Endothelial cell of umbilical vein (primary cell): ENCODE results near the gene MAML3. TPM values are rescaled to one million over a fixed set of nuclear protein-coding genes. Genes with fewer than 3 reads are reported as not detected.

Source experiments
- BruUV-seq: library from RNA; stranded (reverse); fragments of 400-500 nt; replicated peaks from 2 replicates; lab custom pipeline; 2021; lab: Mats Ljungman, UMichigan
- CTCF ChIA-PET: fragments of 300-600, 350-600 bp; sonication (Branson Sonifier 250); formaldehyde crosslinking; loops from one replicate; lab custom pipeline; 2021; ENCODE audit warnings: antibody characterized with exemption, inconsistent platforms; lab: Charles Lee
- POLR2A ChIA-PET: fragments of 300-600, 350-600 bp; sonication (Branson Sonifier 250); formaldehyde crosslinking; loops from one replicate; lab custom pipeline; 2021; ENCODE audit warnings: antibody characterized with exemption, inconsistent platforms; lab: Charles Lee
- DNase-seq: peaks from one replicate; pipeline ENCODE4 v3.0.0-alpha.2; 2011; ENCODE audit warnings: low read depth, low spot score
- FAIRE-seq: peaks from 2 replicates; lab custom pipeline; 2011; peaks lifted over from hg19 to GRCh38; lab: Jason Lieb, UNC
- H2AFZ ChIP-seq: 2 replicates; pipeline ENCODE4 v1.6.0; 2012; ENCODE audit warnings: low read depth, low read length, control low read depth, inconsistent platforms
- H3K27ac ChIP-seq: 2 replicates; pipeline ENCODE4 v1.5.1; 2011; ENCODE audit warnings: low read depth, mild to moderate bottlenecking, control low read depth, low read length, moderate library complexity; ENCODE audit not compliant: insufficient read depth
- H3K27me3 ChIP-seq, 2 experiments: 2 replicates each; pipeline versions ENCODE4 v1.6.0 to v1.6.1; 2011; ENCODE audit warnings: low read length in 2 of 2, mixed read lengths in 1 of 2; ENCODE audit not compliant: control insufficient read depth in 2 of 2, insufficient read depth in 2 of 2
- H3K36me3 ChIP-seq, 2 experiments: 2 replicates in 1 of 2; 3 replicates in 1 of 2; pipeline ENCODE4 v1.5.1; 2011; ENCODE audit warnings: low read length in 2 of 2, mild to moderate bottlenecking in 1 of 2, moderate library complexity in 1 of 2; ENCODE audit not compliant: control insufficient read depth in 2 of 2, insufficient read depth in 2 of 2; ENCODE audit errors: extremely low read depth in 1 of 2
- H3K4me1 ChIP-seq: 3 replicates; pipeline ENCODE4 v1.5.1; 2011; ENCODE audit warnings: mild to moderate bottlenecking, low read length; ENCODE audit not compliant: control insufficient read depth, insufficient read depth; ENCODE audit errors: extremely low read depth
- H3K4me2 ChIP-seq: 2 replicates; pipeline ENCODE4 v1.6.1; 2011; ENCODE audit warnings: low read length, control low read depth, mixed read lengths; ENCODE audit not compliant: insufficient read depth
- H3K4me3 ChIP-seq, 3 experiments: fragments of 200-600 bp in 1 of 3; sonication (generic), shearing (Covaris generic) in 1 of 3; replicated peaks in 1 of 3; 2 replicates each; pipeline ENCODE4 v1.5.1; 2011 to 2016; ENCODE audit warnings: control low read depth in 3 of 3, low read length in 3 of 3, mild to moderate bottlenecking in 2 of 3, inconsistent platforms in 1 of 3, low read depth in 1 of 3, moderate library complexity in 1 of 3; ENCODE audit not compliant: insufficient read depth in 1 of 3
- H3K79me2 ChIP-seq: 2 replicates; pipeline ENCODE4 v1.6.0; 2012; ENCODE audit warnings: low read length, inconsistent platforms; ENCODE audit not compliant: control insufficient read depth, insufficient read depth
- H3K9ac ChIP-seq: replicated peaks from 2 replicates; pipeline ENCODE3; 2011; ENCODE audit warnings: low read length, control low read depth; ENCODE audit not compliant: insufficient read depth; ENCODE audit errors: extremely low read depth
- H3K9me1 ChIP-seq: replicated peaks from 3 replicates; pipeline ENCODE4 v1.6.0; 2011; ENCODE audit warnings: mild to moderate bottlenecking, low read length; ENCODE audit not compliant: control insufficient read depth, insufficient read depth; ENCODE audit errors: extremely low read depth
- H3K9me3 ChIP-seq: replicated peaks from 2 replicates; pipeline ENCODE4 v1.5.1; 2012; ENCODE audit warnings: low read length, inconsistent platforms; ENCODE audit not compliant: control insufficient read depth, insufficient read depth
- H4K20me1 ChIP-seq: replicated peaks from 2 replicates; pipeline ENCODE3; 2011; ENCODE audit warnings: mild to moderate bottlenecking, low read length; ENCODE audit not compliant: control insufficient read depth, insufficient read depth; ENCODE audit errors: extremely low read depth
- CTCF ChIP-seq, 2 donors: IDR thresholded peaks; 1 replicate in 1 of 2; 2 replicates in 1 of 2; pipeline ENCODE4 v1.5.1; 2011; ENCODE audit warnings: low read length in 2 of 2, mild to moderate bottlenecking in 2 of 2, moderate library complexity in 2 of 2, control low read depth in 1 of 2, inconsistent platforms in 1 of 2, low read depth in 1 of 2; ENCODE audit not compliant: insufficient read depth in 1 of 2; ENCODE audit errors: extremely low read depth in 1 of 2
- FOS ChIP-seq: IDR thresholded peaks from 2 replicates; pipeline ENCODE4 v1.6.1; 2011; ENCODE audit warnings: mild to moderate bottlenecking, low read length, moderate library complexity, borderline replicate concordance; ENCODE audit not compliant: insufficient read depth
- GATA2 ChIP-seq: IDR thresholded peaks from 2 replicates; pipeline ENCODE4 v1.7.0; 2011; ENCODE audit warnings: low read depth, mild to moderate bottlenecking, moderate library complexity, mixed read lengths, low read length; ENCODE audit not compliant: insufficient read length, insufficient read depth
- MAX ChIP-seq: IDR thresholded peaks from 2 replicates; pipeline ENCODE4 v1.6.1; 2011; ENCODE audit not compliant: insufficient read depth, insufficient read length
- MYC ChIP-seq: IDR thresholded peaks from one replicate; pipeline ENCODE4 v1.6.1; 2011; ENCODE audit warnings: mild to moderate bottlenecking, low read depth, low read length
- POLR2A ChIP-seq: IDR thresholded peaks from 2 replicates; pipeline ENCODE4 v1.6.1; 2012; ENCODE audit warnings: low read depth, mild to moderate bottlenecking, control low read depth, low read length
- dilution Hi-C: fragments of 300-500 bp; cut with MboI; formaldehyde crosslinking; loops from one replicate; pipeline ENCODE4 v1.15.0; 2019; ENCODE audit warnings: low sequenced_read_pairs; ENCODE audit not compliant: extremely low pct_ligation_motif_present
- intact Hi-C: fragments of 100-400 bp; cut with micrococcal nuclease; formaldehyde crosslinking; loops from one replicate; pipeline ENCODE4 v1.10.0; 2022
- polyA plus RNA-seq, 4 experiments: library from polyadenylated mRNA; depleted of rRNA in 3 of 4; stranded (reverse) in 3 of 4; unstranded in 1 of 4; fragments of >200 nt; gene quantifications; 2 replicates each; pipeline versions ENCODE4 v1.2.1 to v1.2.3, GENCODE V29; 2011 to 2012; ENCODE audit warnings: missing spikeins in 1 of 4
- total RNA-seq: library from RNA; stranded (reverse); gene quantifications from 2 replicates; pipeline ENCODE4 v1.2.3, GENCODE V29; 2021

MAML3 gene
- total and polyA plus RNA-seq, 2 donors (not counting 3 experiments of a cell fraction or from before 2014, with no cell fraction given), result 14.0 to 20.3 TPM

- dilution Hi-C loops (no loop called here), intact Hi-C loops (loop anchor here (2.0 kb wide), 1 partner anchor 174 kb away; no protein-coding TSS in a partner anchor)
- H3K9me3 ChIP-seq, result no peaks in the 10 kb centered on the region
- ChIA-PET POLR2A (no interaction called here), CTCF (interaction anchor here (1.0 to 1.8 kb wide), 2 partner anchors 59 to 84 kb away, joined by 3 to 4 read pairs; no protein-coding TSS in a partner anchor)
- H3K36me3 ChIP-seq, result no peaks in the 10 kb centered on the region
- H3K27ac ChIP-seq, result peak overlapping the region; percentile 84
- no peak overlapping the region for H2AFZ ChIP-seq
- no peak for DNase-seq
- no peak overlapping the region for H3K4me3 ChIP-seq
- no peaks in the 10 kb centered on the region for H3K27me3 ChIP-seq
- H3K9me1 ChIP-seq, result no peaks in the 10 kb centered on the region
- peaks cover 50% of the 10 kb centered on the region for H3K4me1 ChIP-seq
- no TSS peak for BruUV-seq
- FAIRE-seq, result no peak
- H4K20me1 ChIP-seq, result no peaks in the 10 kb centered on the region
- TF ChIP-seq CTCF (IDR thresholded peaks at IDR 0.05; ENCODE audit: extremely low read depth in 1 of 2, insufficient read depth in 1 of 2, low read depth in 1 of 2, low read length in 2 of 2) (no peak), FOS (no peak), POLR2A (no peak), MAX (no peak), MYC (no peak), GATA2 (no peak)
- H3K79me2 ChIP-seq, result no peaks in the 10 kb centered on the region
- H3K9ac ChIP-seq, result peak overlapping the region; percentile 60
- H3K4me2 ChIP-seq, result peak overlapping the region; percentile 66
Observed at GRCh38 chr4:139920486-139921002, 233.4 kb downstream of the MAML3 start.
